SIG-M5 (cell line): Measurements from ENCODE around the gene PIGK.
A peak's percentile ranks its signal among the peaks of the same experiment; 100 is the strongest.

Experiments
- DNase-seq: peaks from one replicate; lab custom pipeline; 2025; lab: John Stamatoyannopoulos, UW

The PIGK gene

DNA sequence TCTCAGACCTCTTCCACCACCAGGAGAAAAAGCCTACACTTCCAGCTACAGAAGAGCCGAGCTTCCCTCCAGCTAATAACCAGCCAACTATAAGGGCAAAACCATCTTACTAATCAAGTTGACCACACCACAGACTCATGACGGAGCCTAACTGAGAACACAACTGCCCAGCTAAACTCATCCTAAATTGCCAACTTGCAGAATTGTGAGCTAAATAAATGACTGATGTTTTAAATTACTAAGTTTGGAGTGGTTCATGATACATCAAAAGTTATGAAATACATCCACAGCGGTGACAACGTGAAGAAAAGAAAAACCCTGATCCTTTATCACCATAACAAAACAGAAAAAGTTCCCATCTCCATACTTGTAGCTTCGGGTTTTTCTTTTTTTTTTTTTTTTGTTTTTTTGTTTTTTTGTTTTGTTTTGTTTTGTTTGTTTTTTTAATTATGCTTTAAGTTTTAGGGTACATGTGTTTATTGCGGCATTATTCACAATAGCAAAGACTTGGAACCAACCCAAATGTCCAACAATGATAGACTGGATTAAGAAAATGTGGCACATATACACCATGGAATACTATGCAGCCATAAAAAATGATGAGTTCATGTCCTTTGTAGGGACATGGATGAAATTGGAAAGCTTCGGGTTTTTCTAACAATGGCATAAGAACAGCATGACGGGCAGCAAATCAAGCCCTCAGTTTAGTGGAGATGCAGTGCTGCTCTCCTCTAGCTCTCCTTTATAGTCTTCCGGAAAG is 122.6 kb downstream of the PIGK start:
- no peak for DNase-seq

- DNase-seq, result no peak
Measured at GRCh38 chr1:77095236-77095635, 124.0 kb downstream of the PIGK start.

- DNase-seq, result no peak
Measured at GRCh38 chr1:77089756-77090155, 129.5 kb downstream of the PIGK start.

GRCh38 chr1:77085109-77085508 is 134.1 kb downstream of the PIGK start:
- no peak for DNase-seq

- DNase-seq, result no peak
Measured at GRCh38 chr1:77084457-77084856, 134.8 kb downstream of the PIGK start.

DNA sequence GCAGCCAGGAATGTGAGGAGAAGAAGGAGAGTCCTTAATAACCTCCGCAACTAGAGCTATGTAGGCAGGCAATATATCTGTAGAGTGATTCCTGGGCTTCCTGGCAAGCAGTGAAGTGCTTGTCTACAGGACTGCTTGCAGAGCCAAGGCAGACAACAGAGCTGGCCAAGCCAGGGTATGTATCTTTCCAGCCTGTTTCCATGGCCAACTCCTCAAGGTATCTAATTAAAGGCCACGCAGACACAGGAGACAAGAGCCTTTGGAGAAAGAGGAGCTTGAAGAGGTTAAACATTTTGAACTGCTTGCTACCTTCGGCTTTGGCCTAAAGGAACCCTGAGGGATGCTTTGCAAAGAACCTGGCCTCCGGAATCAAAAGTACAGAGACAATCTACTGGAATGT is 137.4 kb downstream of the PIGK start:
- DNase-seq, result no peak

DNA sequence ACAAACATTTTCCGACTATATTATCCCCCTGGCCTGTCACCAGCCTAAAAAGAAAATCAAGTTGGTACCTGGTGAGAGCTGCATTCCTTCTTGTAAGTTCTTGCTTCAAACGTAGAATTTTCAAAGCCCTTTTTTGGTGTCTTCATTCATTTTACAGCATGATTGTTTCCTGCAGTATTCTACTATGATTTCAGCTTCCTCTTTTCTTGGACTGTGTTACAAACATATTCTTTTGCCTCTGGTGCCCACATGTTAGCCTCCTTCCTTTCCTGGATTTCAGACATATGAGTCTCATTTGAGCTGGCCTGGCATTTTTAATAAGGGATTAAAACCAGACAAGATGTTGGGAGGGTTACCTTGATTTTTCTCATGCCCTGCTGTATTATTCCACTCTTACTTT is 142.5 kb downstream of the PIGK start:
- DNase-seq, result no peak

GRCh38 chr1:77068013-77068412 is 151.2 kb downstream of the PIGK start:
- DNase-seq, result no peak

DNA sequence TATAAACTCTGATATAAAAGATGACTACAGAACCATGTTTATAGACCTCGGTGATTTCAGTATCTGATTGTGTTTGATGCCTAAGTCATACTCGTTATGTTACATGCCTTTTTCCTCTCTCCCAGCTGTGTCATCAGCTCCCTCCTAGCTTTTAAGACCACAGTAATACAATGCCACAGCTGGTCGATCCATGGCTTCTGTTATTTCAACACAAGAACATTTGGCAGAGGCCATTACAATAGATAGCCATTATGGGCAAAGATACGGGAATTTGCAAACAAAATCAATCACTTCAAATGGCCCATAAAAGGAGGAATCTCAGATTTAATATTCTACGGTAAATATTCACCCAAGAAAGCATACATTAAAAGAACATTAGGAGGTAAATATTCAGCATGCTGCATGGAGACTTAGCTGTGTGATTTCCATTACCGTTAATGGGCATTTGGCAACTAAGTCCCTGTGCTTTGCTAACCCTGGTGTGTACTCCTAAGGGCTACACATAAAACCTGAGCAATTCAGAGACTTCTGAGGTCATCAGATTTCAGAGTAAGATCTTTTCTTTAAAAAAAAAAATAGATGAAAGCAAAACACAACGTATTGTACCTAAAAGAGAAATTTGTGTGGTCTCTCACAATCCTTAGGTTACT is 153.4 kb downstream of the PIGK start:
- DNase-seq, result no peak

GRCh38 chr1:77064246-77064645 is 155.0 kb downstream of the PIGK start:
- DNase-seq, result no peak

GRCh38 chr1:77063118-77063517 is 156.1 kb downstream of the PIGK start:
- DNase-seq, result no peak

DNA sequence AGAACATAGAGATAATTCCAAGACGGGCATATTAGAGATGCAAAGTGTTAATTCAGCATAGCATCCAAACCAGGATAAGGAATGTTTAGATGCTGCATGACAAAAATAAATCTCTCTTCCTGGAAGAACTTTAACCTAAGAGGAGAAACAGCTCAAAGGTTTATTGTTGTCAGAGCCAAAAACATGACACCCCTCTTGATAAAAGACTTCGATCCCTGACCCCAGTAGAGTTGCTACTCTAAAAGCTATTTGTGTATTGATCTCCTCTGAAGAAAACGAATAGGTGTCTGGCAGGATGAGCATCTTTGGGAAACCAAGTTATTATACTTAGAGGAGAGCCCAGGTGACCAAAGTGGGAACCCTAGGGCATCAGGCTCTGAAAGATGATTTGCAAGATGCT is 158.1 kb downstream of the PIGK start:
- DNase-seq, result no peak

GRCh38 chr1:77060000-77060399 is 159.2 kb downstream of the PIGK start:
- DNase-seq, result no peak

DNA sequence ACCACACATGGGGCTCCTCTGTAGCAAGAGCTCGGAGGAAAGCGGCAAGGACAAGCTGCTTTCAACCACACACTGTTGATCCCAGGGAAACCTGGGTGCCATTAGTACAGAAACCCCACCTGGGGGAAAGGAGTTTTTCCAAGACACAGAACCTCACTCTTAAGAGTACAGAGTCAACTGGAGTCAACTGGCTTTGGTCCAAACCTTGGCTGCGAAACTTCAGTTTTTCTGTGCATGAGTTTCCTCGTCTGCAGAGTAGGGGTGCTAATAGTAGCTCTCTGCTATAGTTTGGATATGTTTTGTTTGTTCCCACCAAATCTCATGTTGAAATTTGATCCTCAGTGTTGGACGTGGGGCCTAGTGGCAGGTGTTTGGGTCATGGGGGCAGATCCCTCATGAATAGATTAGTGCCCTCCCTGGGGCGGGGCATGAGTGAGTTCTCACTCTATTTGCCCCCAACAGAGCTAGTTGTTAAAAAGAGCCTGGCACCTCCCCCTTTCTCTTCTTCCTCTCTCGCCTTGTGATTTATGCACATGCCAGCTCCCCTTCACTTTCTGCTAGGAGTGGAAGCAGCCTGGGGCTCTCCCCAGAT is 161.1 kb downstream of the PIGK start:
- no peak for DNase-seq

GRCh38 chr1:77056525-77056924 is 162.7 kb downstream of the PIGK start:
- no peak for DNase-seq

DNA sequence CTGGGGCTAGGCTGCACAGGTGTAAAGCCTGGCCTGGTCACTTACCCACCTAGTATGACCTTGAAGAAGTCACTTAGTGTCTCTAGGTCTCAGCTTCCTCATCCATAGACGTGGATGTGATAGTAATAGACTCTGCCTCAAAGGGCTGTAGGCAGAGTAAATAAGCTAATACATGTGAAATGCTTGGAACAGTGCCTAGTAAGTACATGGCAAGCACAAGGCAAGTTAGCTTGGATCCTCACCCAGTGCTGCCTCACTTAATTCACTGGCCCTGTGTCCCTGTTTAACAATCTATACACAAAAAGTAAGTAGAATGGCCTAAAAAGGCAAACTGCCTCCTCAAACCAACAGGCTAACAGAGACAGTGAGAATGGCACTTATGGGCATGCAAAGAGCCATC is 167.8 kb downstream of the PIGK start:
- DNase-seq, result no peak

DNA sequence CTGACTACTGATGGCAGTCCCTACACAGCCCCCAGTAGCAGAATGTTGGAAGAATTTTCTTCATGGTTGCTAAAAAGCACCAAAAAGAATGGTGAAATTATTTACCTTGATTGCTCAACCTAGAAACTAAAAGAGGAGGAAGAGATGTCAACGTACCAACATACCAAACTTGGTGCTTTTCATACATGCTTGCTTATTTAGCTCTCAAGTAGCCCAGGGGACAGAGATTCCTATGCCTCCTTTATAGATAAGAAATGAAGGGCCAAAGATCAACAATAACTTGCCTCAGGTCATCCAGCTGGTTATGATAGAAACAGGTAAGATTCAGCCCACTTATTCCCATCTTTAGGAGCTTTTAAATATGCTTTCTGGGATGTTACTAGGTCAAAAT is 170.6 kb downstream of the PIGK start:
- DNase-seq, result peak; percentile 20

- peak; percentile 20 for DNase-seq
Measured at GRCh38 chr1:77047978-77048614, 171.1 kb downstream of the PIGK start.

- no peak for DNase-seq
Measured at GRCh38 chr1:77047575-77047974, 171.7 kb downstream of the PIGK start.

- DNase-seq, result no peak
Measured at GRCh38 chr1:77044133-77044849, 174.9 kb downstream of the PIGK start.

DNA sequence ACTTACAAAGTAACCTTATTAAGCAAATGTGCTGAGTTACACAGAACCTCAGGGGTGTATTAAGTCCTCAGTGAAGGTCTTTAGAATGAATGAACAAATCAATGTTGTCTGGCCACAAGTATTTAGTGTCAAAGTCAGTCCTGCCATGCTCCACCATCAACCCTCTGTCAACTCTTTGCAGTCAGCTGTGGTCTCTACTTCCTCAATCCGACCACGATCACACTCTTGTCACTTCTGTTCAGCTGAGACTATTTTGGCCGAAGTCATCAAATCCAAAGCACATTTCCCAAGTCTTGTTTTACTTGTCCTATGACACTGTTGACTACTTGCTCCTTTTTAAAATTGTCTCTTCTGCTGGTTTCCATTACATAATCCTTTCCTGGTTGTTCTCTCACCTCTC is 178.4 kb downstream of the PIGK start:
- DNase-seq, result no peak

DNA sequence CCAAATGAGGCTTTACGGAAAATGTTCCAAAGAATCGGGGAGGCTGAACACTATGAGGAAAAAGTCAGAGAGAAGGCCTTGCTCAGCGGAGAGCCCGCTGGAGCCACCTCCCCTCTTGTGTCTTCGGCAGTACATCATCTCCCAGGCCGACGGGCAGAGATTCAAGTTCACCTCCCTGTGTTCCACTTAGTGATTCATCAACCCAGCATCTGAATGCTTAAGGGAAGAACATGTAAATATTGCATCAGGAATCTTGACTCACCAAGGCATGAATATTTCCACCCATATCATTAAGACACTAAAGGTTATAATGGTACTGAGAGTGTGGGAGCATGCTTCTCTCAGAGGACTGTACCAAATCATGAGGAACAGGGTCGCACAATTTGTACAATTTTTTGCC is 179.5 kb downstream of the PIGK start:
- no peak for DNase-seq
